NCI-H187 (cell line): Measurements from ENCODE around the gene ASTE1.
A peak's percentile ranks its signal among the peaks of the same experiment; 100 is the strongest.
"Not testable (repeated sequence)": the region's sequence is repeated elsewhere in the genome, so short reads cannot be mapped to it uniquely, and the experiment has no call there.

Experiments
- DNase-seq, 2 experiments: peaks; one replicate each; lab custom pipeline; 2025; lab: John Stamatoyannopoulos, UW

Gene ASTE1

DNA sequence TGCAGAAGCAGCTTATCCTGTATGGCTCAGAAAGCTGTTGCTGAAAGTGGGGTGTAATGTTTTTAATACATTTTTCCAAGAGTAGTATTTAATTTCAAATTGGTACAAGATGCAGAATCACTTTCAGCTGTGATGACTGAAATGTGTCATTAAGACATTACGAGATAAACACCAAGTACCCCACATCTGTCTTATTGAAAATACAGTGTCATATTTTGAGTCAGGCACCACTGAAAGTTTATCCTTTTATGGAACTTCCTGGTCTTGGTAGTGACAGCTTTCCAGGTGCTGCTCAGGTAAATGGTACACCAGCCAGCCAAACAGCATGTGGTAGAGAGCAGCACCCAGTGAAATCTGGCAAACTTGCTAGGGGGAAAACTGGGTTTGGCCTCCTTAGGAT lies 16.9 kb downstream of the ASTE1 start:
- DNase-seq: no peak

DNA sequence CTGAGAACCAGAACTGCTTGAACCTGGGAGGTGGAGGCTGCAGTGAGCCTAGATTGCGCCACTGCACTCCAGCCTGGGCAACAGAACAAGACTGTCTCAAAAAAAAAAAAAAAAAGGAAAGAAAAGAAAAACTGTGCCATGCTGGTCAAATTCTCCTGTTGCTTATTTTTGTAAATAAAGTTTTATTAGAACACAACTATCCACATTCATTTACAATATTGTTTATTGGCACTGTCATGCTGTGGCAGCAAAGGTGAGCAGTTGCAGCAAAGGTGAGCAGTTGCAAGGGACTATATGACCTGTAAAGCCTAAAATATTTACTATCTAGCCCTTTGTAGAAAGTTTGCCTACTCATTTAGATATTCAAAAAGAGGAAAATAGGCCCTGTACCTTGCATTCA lies 18.3 kb downstream of the ASTE1 start:
- DNase-seq: no peak

DNA sequence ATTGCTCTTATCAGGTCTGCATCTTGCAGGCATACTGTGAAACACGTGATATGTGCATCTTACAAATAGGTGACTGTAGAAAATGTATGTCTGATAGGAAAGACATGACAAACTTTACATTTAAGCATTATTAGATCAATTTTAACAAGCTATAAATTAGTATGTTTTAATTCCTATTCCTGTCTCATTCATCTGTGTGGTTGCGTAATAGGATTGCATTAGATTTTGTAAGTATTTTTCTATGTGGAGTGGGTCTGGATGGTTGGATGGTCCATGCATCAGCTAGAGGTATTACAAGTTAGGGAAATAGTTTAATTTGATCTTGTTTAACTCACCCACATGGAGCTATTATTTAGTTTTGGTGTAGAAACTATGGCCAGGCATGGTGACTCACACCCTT lies 18.8 kb downstream of the ASTE1 start:
- no peak for DNase-seq

DNA sequence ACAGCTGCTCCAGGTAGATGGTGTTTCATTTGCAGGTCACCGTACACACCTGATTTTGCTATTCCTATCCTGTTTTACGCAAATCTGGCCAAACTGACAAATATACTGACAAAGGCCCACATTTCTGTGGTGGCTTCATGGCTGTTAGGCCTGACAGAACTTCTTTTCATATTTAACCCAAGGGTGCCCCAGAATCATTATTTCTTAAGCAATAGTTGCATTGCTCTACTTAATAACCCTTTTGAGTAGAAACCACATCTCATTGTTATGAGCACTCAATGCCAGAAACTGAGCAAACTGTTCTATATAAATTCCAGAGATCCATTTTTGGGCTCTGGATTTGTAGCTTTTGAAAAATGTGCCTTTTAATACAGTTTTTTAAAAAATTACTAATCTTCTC lies 19.4 kb downstream of the ASTE1 start:
- DNase-seq: no peak

DNA sequence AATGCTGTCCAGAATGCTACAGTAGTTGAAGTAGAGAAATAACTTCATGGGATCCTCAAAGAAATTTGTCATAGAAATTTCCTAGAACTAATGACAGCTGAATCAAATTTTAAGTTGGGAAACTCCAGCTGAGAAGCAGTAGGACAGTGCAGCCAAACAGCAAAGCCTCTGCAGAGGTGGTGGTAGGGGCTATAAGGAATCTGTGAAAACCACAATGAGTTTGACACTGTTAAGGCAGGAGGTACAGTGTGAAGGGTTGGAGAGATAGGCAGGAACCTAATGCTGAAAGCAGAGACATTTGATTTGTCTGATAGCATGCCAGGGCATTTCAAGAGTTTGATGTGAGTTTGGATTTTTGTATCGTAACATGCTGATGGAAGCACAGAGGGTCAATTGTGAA lies 22.0 kb downstream of the ASTE1 start:
- no peak for DNase-seq

DNA sequence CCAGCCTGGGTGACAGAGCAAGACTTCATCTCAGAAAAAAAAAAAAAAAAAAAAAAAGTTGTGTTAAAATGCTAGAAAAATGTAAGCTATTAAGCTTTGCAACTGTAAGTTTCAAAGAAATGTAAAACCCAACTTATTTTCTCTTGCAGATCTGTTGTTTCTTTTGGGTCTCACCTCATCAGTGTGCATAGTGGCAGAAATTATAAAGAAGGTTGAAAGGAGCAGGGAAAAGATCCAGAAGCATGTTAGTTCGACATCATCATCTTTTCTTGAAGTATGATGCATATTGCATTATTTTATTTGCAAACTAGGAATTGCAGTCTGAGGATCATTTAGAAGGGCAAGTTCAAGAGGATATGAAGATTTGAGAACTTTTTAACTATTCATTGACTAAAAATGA lies 25.6 kb downstream of the ASTE1 start:
- no peak for DNase-seq

DNA sequence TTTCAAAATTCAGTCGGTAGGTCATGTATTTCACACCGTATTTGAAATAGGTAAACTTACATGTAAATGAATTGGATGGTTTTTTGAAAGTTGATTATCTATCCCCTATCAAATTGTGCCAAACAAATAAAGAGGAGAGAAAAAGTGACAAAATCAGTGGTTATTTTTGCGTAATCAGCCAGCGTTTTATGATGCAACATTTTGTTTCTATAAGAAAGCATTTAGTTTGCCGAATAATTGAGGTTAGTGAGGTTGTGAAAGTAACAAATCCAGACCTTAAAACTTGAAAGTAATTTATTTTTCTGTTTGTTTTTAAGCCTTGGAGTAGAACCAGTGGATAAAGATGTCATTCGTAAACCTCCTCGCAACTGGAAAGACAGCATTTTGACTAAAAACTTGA lies 29.3 kb downstream of the ASTE1 start:
- no peak for DNase-seq

DNA sequence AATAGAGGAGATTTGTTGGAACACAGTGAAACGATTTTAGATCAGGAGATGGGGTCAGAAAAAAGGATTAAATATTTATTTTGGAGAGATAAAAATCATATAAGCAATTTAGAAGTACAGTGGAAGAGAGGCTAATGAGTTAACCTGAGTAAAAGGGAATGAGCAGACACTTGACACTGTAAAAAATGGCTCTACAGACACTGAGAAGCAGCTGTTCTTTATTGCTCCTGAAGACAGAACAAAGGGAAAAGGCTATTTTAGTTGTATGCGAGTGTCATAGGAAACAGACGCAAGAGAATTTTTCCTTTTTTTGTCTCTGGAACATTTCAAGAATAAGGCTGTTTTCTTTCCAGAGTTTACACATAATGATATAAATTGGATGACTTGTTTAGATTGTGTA lies 34.3 kb downstream of the ASTE1 start:
- DNase-seq: peak in 1 of 2 experiments; percentile 15

DNA sequence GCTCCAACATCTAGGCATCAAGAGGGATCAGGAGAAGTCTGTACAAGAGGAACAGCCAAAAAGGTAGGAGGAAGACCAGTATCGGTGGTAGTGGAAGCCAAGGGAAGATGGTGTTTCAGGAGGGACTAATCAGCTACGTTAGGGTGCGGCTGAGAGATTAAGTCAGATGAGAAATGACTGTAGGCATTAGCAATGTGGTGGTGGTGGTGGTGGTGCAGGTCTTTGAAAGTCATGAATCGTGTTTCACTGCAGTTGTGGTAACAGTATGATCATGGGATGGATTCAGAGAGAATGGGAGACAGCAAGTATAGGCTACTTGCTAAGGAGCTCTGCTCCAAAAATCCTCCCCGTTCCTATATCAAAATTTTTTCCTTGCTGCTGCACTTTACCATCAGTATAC lies 35.5 kb downstream of the ASTE1 start:
- no peak for DNase-seq

DNA sequence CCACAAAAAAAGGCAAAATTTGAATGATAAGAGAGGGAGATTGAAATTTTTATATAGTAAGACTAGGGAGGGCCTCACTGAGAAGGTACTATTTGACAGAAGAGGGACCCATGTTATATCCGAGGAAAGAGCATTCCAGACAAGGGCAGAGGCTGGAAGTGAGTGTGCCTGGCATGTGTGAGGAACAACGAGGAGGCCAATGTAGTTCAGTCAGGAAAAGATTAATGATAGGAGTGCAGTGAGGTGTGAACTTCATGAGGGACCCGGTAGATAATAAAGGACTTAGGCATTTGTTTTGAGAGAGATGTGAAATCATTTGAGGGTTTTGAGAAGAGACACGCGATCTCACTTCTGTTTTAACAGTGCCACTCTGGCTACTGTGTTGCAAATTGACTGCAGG lies 36.3 kb downstream of the ASTE1 start:
- DNase-seq: no peak

DNA sequence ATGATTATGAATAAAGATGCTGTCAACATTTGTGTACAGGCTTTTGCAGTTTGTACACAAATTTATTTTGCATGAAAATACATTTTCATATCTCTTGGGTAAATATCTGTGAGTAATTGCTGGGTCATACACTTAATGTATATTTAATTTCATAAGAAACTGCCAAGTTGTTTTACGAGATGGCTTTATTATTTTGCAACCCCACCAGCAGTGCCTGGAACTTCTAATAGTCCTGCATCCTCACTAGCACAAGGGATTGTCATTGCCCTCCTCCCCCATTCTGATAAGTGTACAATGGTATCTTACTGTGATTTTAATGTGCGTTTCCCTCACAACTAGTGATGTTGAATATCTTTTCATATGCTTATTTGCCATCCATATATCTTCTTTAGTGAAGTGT lies 45.2 kb downstream of the ASTE1 start:
- no peak for DNase-seq

DNA sequence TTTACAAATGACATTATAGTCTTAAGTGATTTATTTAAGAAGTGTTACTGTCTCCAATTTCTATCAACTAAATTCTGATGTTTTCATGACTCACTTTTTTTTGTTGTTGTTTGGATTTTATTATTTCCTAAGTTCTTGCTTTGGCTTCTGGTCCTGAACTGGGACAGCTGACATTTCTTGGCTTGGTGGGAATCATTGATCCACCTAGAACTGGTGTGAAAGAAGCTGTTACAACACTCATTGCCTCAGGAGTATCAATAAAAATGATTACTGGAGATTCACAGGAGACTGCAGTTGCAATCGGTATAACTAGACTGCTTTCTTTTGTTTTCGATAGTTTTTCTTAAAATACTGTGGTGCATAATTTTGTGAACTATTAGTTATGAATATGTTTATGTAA lies 47.5 kb downstream of the ASTE1 start:
- no peak for DNase-seq

DNA sequence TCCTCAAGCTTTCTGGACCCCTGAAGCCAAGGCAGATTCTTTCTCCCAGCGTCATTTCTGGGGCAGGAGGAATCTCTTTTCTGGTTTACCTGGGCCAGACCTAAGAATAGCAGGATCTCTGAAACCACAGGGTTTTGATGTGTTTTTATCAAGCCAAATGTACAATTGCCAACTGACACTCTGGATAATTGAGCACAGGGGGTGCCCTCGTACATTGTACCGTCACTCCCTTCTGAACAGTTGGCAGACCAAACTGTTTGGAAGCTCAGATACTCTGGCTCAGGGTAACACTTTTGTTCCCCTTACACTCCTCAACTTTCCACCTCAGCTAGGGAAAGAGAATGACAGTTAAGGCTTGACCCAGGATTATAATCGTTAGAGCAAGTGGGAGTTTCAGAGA lies 49.9 kb downstream of the ASTE1 start:
- DNase-seq: no peak

DNA sequence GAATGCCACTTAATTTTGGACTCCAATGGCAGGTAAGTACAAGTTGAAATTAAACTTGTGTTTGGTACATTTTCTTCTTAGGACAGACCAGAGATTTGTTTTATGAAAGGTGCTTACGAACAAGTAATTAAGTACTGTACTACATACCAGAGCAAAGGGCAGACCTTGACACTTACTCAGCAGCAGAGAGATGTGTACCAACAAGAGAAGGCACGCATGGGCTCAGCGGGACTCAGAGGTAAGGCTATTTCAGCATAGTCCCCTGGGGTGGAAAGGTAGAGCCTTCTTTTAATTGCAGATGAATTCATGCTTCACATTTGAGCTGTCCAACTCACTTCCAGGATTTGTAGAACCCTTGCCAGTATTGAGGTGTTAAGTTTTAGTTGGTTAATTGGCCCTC lies 51.4 kb downstream of the ASTE1 start:
- no peak for DNase-seq

DNA sequence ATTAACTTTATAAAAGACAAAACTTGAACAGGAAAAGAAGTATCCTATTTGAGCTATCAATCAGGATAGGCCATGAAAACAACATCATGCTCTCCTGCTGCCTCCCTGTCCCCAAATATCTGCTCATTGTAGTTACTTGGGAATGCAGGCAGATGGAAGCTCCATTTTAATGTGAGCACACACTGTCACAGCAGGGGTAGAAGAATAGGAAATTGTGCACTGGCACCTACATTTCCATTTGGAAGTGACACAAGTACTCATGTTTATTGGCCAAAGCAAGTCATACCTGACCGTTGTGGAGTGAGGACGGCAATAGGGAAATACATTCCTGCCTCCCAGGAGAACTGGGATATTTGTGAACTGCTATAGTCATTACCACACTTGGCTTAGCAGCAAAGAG lies 52.4 kb downstream of the ASTE1 start:
- no peak for DNase-seq

DNA sequence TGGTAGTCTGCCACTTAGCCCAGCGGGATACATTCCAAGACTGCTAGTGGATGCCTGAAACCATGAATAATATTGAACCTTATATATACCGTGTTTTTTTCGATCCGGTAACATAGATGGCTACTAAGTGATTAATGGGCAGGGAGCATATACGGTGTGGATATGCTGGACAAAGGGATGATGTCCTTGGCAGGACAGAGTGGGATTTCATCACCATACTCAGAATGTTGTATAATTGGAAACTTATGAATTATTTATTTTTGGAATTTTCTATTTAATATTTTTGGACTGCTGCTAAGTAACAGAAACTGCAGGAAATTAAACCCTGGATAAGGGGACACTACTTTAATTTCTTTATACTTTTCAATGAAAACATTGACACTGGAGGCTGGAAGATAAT lies 53.2 kb downstream of the ASTE1 start:
- no peak for DNase-seq

DNA sequence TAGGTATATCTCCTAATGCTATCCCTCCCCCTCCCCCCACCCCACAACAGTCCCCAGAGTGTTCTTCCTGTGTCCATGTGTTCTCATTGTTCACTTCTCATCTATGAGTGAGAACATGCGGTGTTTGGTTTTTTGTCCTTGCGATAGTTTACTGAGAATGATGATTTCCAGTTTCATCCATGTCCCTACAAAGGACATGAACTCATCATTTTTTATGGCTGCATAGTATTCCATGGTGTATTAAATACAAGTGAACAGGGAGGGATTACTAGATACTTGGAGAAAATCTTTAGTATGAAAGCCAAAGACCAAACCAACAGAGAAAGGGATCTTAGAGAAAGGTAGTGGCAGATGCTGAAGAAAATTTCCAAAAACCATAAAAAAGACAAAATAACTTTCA lies 54.0 kb downstream of the ASTE1 start:
- DNase-seq: not testable (repeated sequence)

DNA sequence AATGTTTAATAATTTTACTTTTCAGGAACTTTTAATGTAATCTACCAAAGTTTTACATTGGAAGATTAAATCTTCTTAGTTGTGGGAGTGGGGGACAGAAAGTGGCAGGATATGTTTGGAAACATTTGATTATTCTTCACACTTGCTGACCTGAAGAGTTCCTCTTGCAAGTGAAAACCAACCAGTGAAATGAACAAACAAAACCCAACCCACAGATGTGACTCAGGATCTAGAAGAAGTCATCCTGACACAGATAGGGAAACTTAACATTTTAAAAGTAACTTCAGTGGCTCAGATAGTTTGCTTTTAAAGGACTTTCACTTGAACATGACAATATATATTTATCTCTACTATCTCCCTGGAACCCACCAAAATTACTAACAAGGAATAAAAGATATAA lies 55.4 kb downstream of the ASTE1 start:
- no peak for DNase-seq

DNA sequence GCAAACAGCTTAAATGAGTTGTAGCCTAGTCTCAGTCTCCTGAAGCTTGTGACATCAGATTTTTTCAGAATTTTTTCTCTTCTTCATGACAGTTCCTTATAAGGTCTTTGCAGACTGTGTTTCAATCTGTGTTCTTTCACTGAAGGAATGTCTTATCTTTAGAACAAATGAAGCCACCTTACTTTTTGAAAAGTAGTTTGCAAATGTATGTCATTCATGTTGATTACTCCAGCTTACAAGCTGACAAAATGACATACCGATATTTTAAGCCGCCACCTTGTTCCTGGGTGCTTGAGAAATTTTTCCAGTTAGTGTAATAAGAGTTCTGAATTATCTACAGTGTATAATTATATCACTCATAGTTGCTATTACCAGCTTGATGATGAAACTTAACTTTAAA lies 57.0 kb downstream of the ASTE1 start:
- no peak for DNase-seq

DNA sequence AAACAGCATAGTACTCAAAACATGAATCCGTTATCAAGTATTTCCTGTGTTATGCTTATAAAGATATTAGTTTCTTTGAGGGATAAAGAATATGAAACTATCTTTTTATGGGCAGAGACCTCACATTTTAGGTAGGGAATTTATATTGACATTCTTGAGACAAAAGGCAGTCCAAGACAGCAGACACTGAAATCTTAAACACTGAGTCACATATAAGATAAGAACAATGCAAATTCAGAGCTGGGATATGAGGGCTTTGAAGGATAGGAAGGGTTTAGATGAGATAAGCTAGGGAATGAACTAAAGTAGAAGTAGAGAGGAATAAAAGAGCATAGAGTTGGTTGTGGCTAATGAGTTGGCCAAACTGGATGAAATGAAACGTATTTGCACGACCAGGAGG lies 58.4 kb downstream of the ASTE1 start:
- no peak for DNase-seq

DNA sequence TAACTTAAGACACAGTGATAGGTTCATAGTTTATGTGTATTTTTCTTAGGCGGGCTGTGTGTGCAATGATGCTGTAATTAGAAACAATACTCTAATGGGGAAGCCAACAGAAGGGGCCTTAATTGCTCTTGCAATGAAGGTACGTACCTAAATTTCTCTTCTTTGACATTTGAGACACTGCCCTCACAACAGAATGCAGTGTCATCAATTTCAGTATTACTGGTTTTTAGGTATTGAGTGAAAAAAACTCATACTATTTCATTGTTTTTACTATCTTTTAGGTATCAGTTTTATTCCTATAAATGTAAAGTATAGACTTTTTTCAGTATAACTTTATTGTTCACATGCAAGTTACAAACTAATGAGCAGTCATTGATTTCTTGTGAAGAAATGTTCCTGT lies 59.3 kb downstream of the ASTE1 start:
- no peak for DNase-seq

DNA sequence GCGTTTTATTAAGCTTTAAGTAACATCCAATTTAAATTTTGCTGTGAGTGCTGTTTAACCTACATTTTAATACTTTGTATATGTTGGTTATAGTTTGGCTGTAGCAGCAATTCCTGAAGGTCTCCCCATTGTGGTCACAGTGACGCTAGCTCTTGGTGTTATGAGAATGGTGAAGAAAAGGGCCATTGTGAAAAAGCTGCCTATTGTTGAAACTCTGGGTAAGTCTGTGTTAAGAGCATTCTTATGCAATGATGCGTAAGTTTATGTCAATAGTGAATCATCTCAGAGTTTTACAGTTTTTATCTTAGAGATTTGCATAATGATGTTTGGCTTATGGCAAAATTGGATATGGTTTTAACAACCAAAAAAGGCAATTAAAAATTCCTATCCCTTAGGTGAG lies 62.7 kb downstream of the ASTE1 start:
- no peak for DNase-seq
